Bronchial epithelial cell (primary cell): ENCODE results near the gene GOSR1. TPM values are rescaled to one million over a fixed set of nuclear protein-coding genes. Genes with fewer than 3 reads are reported as not detected.
"Not testable (repeated sequence)": the region's sequence is repeated elsewhere in the genome, so short reads cannot be mapped to it uniquely, and the experiment has no call there.

Experiments used
- DNase-seq: peaks from one replicate; pipeline ENCODE4 v3.0.0-alpha.2; 2010; ENCODE audit warnings: low read depth
- FAIRE-seq: peaks from 2 replicates; lab custom pipeline; 2011; peaks lifted over from hg19 to GRCh38; lab: Jason Lieb, UNC
- H3K27me3 ChIP-seq: 2 replicates; pipeline ENCODE4 v1.5.1; 2011; ENCODE audit warnings: low read length; ENCODE audit not compliant: control insufficient read depth, insufficient read depth
- H3K36me3 ChIP-seq: 2 replicates; pipeline ENCODE4 v1.5.1; 2011; ENCODE audit warnings: low read length; ENCODE audit not compliant: control insufficient read depth, insufficient read depth
- H3K4me3 ChIP-seq: 2 replicates; pipeline ENCODE4 v1.5.1; 2011; ENCODE audit warnings: mild to moderate bottlenecking, low read depth, low read length, control low read depth
- total RNA-seq: library from RNA; depleted of rRNA; stranded (reverse); fragments of >200 nt; gene quantifications from 2 replicates; pipeline ENCODE4 v1.2.1, GENCODE V29; 2014
- TF ChIP-seq, protein P1 (sequence below): IDR thresholded peaks from 2 replicates; pipeline ENCODE4 v1.5.1; 2011; ENCODE audit warnings: mild to moderate bottlenecking, moderate library complexity, low read length, control low read depth, inconsistent platforms; ENCODE audit not compliant: insufficient read depth, severe bottlenecking

GOSR1 gene
- total RNA-seq, 1 donor from 2014 or later, result 38.7 TPM

DNA sequence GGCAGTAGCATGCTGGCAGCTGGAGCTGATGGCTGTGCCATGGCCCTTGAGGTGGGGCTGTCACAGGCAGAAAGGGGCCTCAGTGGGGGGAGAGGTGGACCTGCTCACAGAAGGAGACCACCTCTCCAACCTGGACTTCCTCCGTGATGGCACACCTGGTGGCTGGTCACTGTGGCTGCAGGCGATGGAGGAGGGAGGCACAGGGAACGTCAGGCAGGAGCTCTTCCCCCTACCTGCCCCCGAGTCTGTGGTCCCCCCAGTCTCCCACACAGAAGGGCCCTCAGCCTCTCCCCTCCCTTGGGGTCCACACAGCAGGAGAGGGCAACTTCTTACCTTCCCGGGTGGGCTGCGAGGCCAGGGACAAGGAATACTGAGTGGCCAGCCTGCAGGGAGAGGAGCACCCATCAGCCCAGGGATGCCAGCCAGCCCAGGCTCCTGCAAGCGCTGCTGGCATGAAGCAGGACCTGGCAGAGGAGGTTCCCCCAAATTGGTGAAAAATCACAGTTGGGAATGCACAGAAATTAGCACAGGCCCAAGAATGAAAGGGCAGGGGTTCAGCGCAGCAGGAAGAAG is 96.5 kb downstream of the GOSR1 start:
- FAIRE-seq (no peak), DNase-seq (no peak)
- no peaks in the 10 kb centered on the region for H3K27me3 ChIP-seq
- no peak overlapping the region for H3K4me3 ChIP-seq
- TF ChIP-seq, protein P1, sequence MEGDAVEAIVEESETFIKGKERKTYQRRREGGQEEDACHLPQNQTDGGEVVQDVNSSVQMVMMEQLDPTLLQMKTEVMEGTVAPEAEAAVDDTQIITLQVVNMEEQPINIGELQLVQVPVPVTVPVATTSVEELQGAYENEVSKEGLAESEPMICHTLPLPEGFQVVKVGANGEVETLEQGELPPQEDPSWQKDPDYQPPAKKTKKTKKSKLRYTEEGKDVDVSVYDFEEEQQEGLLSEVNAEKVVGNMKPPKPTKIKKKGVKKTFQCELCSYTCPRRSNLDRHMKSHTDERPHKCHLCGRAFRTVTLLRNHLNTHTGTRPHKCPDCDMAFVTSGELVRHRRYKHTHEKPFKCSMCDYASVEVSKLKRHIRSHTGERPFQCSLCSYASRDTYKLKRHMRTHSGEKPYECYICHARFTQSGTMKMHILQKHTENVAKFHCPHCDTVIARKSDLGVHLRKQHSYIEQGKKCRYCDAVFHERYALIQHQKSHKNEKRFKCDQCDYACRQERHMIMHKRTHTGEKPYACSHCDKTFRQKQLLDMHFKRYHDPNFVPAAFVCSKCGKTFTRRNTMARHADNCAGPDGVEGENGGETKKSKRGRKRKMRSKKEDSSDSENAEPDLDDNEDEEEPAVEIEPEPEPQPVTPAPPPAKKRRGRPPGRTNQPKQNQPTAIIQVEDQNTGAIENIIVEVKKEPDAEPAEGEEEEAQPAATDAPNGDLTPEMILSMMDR, result no peak
- no peaks in the 10 kb centered on the region for H3K36me3 ChIP-seq

DNA sequence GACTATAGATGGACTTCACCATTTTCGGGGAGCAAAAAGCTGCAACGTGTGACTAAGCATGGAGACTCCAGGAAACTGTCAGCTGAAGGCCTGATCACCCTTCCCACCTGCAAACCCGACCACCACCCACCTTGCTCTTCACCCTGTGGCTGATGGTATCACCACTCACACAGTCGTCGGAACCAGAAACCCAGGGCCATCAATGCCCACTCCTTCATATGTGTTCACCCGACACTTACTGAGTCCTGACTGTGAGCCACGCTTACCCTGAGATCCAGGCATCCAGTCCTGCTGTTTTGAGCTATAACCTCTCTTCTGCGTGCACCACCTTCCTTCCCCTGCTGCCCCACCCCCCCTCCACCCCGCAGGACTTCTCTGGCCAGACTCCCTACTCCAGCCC is 97.1 kb downstream of the GOSR1 start:
- DNase-seq, FAIRE-seq: not testable (repeated sequence)

DNA sequence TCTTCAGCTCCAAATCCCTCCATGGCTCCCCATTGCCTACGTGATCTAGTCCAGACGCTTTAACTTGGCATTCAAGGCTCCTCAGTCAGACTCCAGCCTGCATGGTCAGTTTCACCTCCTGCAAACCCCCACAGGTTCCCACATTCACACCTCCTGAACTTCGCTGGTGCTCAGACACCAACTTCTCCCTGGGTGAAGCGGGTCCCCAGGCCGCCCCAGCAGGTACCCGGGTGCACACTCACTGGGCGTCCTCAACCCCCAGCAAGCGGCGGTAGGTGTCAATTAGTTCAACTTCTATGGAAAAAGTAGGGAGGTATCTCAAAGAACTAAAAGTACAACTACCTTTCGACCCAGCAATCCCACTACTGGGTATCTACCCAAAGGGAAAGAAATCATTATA is 97.6 kb downstream of the GOSR1 start:
- not testable (repeated sequence) for FAIRE-seq, H3K4me3 ChIP-seq, H3K27me3 ChIP-seq, H3K36me3 ChIP-seq, DNase-seq

More for the DNA sequence above, 97.1 kb downstream of the GOSR1 start:
- H3K27me3 ChIP-seq, H3K4me3 ChIP-seq, H3K36me3 ChIP-seq: not testable (repeated sequence)

DNA sequence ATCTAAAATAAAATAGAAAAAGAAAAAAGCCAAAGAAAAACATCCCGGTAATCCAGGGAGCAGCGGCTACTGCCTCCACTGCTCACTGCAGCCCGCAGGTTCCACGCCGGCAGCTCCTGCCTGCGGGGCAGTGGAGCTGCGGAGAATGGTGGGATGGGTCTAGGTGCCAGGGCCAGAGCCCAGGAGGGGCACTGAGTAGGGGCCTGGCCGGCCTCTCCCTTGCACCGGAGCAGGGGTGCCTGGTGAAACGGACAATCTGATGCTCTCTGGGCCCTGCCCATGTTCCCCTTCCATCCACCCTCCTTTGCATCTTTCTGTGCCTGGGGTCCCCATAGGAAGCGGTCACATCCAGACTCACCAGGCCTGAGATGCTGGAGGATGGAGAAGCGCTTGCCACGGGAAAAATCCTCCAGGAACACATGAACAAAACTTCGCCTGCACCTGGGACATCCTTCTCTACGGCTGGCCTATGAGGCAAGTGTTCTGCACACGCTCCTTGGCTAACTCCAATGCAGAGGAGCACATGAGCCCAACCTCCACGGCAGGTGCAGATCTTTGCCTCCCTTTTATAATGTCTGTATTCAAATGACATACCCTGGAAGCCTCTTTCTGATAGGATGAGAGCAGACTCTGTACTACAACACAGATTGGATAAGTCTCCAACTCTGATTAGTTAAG is 98.6 kb downstream of the GOSR1 start:
- H3K27me3 ChIP-seq, H3K36me3 ChIP-seq, H3K4me3 ChIP-seq, DNase-seq, FAIRE-seq: not testable (repeated sequence)

DNA sequence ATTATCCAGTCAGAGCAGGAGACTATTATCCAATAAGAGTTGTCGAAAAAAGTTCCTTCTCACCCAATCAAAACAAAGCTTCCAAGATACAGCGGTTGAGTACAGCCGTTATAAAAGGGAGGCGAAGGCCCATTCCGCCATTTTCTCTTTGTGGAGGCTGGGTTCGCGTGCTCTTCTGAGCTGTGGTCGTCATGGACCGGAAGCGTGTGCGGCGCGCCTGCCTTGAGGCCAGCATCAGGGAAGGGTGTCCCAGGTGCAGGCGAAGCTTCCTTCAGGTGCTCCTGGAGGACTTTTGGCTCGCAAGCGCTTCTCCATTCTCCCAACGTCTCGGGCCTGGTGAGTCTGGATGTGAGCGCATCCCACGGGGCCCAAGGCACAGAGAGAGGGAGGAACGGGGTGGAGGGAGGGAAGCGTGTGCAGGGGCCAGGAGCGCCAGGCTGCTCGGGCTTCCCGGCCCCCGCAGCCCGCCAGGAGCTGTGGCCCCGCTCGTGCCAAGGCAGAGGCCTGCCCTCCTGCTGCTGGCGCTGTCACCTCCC is 99.2 kb downstream of the GOSR1 start:
- TF ChIP-seq, protein P1, result no peak
- DNase-seq (no peak), FAIRE-seq (no peak)
- H3K36me3 ChIP-seq, result no peaks in the 10 kb centered on the region
- no peaks in the 10 kb centered on the region for H3K27me3 ChIP-seq
- no peak overlapping the region for H3K4me3 ChIP-seq

Other genes starting within 250 kb of the GOSR1 start
- gene SLC6A4, start 241.7 kb upstream of the GOSR1 start, total RNA-seq, result 0.13 TPM in 1 of 2 replicates, not detected in the other
- gene BLMH, start 185.5 kb upstream of the GOSR1 start, total RNA-seq, result 17.7 and 19.0 TPM in 2 replicates
- not detected in 2 replicates for gene TMIGD1, start 143.4 kb upstream of the GOSR1 start, total RNA-seq
- 164 and 284 TPM in 2 replicates for gene CPD, start 98.5 kb upstream of the GOSR1 start, total RNA-seq